GDM1 (cell line): ENCODE data around the gene MTCL1.
"Not testable (repeated sequence)": the region's sequence is repeated elsewhere in the genome, so short reads cannot be mapped to it uniquely, and the experiment has no call there.

Experiments used
- DNase-seq: peaks from one replicate; lab custom pipeline; 2025; lab: John Stamatoyannopoulos, UW

MTCL1 gene

GRCh38 chr18:8744038-8744437, 38.7 kb downstream of the MTCL1 start:
- DNase-seq: no peak

- no peak for DNase-seq
Measured at GRCh38 chr18:8744656-8745055, 39.3 kb downstream of the MTCL1 start.

GRCh38 chr18:8745355-8746014, 40.1 kb downstream of the MTCL1 start:
- no peak for DNase-seq

DNA sequence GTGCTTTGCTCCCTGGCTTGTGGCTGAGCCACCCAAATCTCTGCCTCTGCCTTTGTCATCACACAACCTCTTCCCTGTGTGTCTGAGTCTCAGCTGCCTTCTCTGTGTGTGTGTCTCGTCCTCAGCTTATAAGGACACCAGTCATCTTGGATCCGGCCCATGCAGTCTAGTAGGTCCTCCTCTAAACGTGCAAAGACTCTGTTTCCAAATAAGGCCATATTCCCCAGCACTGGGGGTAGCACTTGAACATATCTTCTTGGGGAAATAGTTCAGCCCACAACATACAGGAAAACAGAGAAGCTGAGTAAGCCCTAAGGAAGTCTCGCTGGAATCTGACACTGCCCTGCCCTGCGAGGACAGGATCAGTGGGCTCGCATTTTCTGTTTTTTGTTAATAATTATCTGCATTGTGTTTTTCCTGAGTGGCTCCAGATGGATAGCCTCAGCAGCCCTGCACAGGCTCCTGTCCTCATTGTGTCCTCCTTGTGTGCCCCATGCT, 42.1 kb downstream of the MTCL1 start:
- no peak for DNase-seq

DNA sequence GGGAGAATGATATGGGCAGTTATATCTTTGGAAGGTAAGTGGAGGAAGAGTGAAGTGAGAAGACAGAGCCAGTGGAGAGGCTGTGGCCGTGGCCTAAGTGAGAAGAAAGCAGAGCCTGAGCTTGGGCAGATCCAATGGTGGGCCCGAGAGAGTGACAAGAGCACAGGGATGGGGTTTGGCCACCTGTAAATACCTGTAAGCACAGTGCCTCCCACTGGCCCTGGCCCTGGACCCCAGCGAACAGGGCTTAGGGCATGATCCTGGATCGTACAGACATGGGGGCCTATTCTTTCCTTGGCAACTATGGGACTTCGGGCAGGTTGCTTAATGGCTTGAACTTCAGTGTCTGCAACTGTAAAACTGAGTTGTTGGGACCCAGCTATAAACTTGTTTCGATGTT, 44.1 kb downstream of the MTCL1 start:
- DNase-seq: no peak

DNA sequence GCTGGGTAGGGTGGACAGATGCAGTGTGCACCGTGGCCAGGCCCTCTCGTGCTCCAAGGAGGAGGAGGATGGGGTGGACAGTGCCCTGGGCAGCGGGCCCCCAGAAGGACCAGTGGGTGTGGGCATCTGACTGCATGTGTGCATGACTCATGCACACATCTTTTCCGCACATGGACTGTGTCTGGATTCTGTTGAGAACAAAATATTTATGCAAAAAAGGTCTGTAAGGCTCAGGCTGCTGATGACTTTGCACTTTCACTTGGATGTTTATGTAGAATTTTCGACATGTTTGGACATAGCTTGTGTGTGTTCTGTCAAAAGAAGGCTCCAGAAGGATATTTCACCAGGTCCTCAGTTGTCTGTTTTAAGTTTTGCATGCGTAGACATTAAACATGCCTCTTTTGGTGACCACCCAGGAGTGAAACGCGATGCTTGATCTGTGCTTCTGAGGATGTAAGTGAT, 45.6 kb downstream of the MTCL1 start:
- DNase-seq: no peak

GRCh38 chr18:8751692-8752091, 46.3 kb downstream of the MTCL1 start:
- DNase-seq: no peak

GRCh38 chr18:8752329-8752728, 47.0 kb downstream of the MTCL1 start:
- DNase-seq: no peak

- DNase-seq: no peak
Measured at GRCh38 chr18:8754995-8755960, 49.9 kb downstream of the MTCL1 start.

GRCh38 chr18:8756571-8756970, 51.2 kb downstream of the MTCL1 start:
- DNase-seq: no peak

- DNase-seq: no peak
Measured at GRCh38 chr18:8757396-8757997, 52.1 kb downstream of the MTCL1 start.

DNA sequence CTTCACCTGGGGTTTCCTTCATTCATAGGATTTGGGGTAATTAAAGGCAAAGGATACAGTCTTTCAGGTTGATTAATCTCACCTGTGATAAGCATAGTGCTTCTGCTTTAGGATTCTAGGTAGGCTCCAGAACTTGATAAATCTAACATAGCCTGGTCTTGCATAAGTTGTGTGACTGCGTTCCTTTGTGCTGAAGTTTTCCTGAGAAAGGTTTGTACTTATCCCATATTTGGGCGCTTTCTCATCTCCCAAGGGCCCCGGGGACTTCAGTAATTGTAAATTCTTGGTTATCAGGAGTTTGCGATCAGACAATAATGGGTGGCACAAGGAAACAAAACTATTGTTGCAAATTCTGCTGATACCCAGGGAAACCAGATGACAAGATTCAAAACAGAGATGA, 53.1 kb downstream of the MTCL1 start:
- DNase-seq: no peak

DNA sequence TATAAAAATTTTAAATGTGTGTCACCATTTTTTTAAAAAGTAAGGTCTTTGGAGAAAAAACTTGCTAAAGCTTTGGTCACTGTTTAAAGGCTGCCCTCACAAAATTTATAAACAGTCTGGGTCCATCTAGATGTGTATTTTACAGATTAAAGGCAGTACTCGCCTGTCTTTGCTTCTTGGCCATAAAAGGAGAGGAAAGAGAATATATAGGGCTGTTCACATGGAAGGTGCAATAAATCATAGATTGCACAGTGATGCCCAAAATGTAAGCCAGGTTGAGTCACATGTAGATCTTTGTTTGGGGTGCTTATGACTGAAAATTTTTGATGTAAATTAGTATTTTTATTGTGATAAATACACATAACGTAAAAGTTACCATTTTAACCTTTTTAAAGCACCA, 55.6 kb downstream of the MTCL1 start:
- no peak for DNase-seq

GRCh38 chr18:8761535-8761934, 56.2 kb downstream of the MTCL1 start:
- not testable (repeated sequence) for DNase-seq

GRCh38 chr18:8762968-8763367, 57.6 kb downstream of the MTCL1 start:
- no peak for DNase-seq

- no peak for DNase-seq
Measured at GRCh38 chr18:8763611-8764010, 58.3 kb downstream of the MTCL1 start.

DNA sequence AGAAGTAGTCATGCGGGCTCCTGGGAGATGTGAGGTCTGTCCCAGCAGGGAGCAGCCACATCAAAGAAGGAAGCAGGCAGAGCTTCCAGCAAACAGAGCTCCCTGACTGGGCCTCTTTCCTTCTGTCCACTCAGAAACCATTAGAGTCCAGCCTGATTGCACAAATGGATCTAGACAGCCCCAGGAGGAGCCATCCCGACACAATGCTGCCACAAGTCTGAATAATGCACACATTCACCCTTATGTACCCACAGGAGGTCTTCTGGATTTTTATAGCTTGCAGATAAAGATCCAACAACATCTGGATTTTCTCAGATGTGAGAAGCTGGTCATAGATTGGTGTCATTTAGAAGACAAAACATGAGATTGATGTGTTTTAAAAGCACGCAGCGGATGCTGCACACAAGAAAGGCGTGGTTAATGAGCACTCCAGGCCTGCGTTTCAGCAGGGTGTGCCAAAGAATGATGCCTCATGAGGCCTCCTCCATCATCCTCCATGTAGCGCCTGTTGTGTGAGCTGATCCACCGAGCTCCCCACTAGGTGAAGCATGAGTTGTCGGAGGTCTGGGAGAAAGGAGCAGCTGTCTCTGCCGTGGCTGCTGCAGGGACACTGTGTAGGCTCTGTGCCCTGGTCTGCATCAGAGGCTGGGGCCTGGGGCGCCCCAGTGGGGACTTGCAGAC, 60.6 kb downstream of the MTCL1 start:
- no peak for DNase-seq

- no peak for DNase-seq
Measured at GRCh38 chr18:8766559-8767293, 61.4 kb downstream of the MTCL1 start.

GRCh38 chr18:8767340-8767739, 62.0 kb downstream of the MTCL1 start:
- DNase-seq: no peak

DNA sequence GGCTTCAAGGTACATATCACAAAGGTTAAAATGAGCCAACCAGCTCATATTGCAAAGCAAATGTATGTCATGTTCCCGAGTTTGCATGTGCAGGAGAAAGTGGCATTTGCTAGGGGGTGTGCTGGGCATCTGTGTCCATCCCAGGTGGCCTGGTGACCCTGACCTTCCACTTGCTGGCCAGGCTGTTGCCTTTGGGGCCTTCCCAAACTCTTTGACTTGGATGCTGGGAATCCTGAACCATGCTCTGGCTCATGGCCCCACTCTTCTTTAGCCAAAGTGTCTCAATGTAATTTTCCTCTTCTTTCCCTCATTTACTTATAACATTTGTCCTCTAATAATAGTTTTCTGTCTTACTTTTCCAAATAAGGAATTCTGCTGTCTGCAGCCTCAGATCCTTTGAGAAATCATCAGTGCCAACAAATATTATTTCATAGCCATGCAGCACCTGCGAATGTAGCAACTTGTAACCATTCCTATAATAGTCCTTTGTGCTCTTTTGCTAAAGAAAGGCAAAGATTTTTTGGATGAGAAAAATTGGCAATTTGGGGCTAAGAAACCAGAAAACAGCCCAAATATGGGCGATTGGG, 64.2 kb downstream of the MTCL1 start:
- no peak for DNase-seq

- no peak for DNase-seq
Measured at GRCh38 chr18:8770657-8771056, 65.3 kb downstream of the MTCL1 start.
